HEK293 (cell line): ENCODE data around the gene WDR64.

Source experiments
- CTCF ChIP-seq: fragments of 450-650 bp; formaldehyde crosslinking; IDR thresholded peaks from 2 replicates; pipeline ENCODE4 v1.5.1; 2016; ENCODE audit warnings: missing biosample characterization, missing genetic modification characterization
- PRDM10 ChIP-seq: fragments of 450-650 bp; formaldehyde crosslinking; IDR thresholded peaks from 2 replicates; pipeline ENCODE4 v1.5.1; 2016; ENCODE audit warnings: missing biosample characterization, missing genetic modification characterization
- ZNF398 ChIP-seq: fragments of 450-650 bp; formaldehyde crosslinking; IDR thresholded peaks from 2 replicates; pipeline ENCODE4 v1.5.1; 2017; ENCODE audit warnings: missing biosample characterization, missing genetic modification characterization
- ZNF549 ChIP-seq: fragments of 450-650 bp; IDR thresholded peaks from 2 replicates; pipeline ENCODE4 v1.5.1; 2018; ENCODE audit warnings: missing biosample characterization, missing genetic modification characterization, mild to moderate bottlenecking, inconsistent platforms, moderate library complexity

GRCh38 chr1:241612533-241613477 lies 39.3 kb upstream of the WDR64 start:
- TF ChIP-seq ZNF398 (tag by site-specific recombination) (no peak), CTCF (tag by site-specific recombination) (no peak), PRDM10 (tag by site-specific recombination) (no peak), ZNF549 (tag by site-specific recombination) (no peak)
